HL-60/S4 treated with phorbol 12-myristate 13-acetate at 8.2 ng/mL for 4 days and 3 days (cell line): Measurements from ENCODE around the gene ITGAE.
"Not testable (repeated sequence)": the region's sequence is repeated elsewhere in the genome, so short reads cannot be mapped to it uniquely, and the experiment has no call there.

ENCODE experiments used
- in situ Hi-C: fragments of 300-500 bp; cut with MboI; formaldehyde crosslinking; loops from 2 replicates; pipeline ENCODE4 v1.15.0; 2022; ENCODE audit warnings: low sequenced_read_pairs

Gene ITGAE, protein sequence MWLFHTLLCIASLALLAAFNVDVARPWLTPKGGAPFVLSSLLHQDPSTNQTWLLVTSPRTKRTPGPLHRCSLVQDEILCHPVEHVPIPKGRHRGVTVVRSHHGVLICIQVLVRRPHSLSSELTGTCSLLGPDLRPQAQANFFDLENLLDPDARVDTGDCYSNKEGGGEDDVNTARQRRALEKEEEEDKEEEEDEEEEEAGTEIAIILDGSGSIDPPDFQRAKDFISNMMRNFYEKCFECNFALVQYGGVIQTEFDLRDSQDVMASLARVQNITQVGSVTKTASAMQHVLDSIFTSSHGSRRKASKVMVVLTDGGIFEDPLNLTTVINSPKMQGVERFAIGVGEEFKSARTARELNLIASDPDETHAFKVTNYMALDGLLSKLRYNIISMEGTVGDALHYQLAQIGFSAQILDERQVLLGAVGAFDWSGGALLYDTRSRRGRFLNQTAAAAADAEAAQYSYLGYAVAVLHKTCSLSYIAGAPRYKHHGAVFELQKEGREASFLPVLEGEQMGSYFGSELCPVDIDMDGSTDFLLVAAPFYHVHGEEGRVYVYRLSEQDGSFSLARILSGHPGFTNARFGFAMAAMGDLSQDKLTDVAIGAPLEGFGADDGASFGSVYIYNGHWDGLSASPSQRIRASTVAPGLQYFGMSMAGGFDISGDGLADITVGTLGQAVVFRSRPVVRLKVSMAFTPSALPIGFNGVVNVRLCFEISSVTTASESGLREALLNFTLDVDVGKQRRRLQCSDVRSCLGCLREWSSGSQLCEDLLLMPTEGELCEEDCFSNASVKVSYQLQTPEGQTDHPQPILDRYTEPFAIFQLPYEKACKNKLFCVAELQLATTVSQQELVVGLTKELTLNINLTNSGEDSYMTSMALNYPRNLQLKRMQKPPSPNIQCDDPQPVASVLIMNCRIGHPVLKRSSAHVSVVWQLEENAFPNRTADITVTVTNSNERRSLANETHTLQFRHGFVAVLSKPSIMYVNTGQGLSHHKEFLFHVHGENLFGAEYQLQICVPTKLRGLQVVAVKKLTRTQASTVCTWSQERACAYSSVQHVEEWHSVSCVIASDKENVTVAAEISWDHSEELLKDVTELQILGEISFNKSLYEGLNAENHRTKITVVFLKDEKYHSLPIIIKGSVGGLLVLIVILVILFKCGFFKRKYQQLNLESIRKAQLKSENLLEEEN

GRCh38 chr17:3800362-3801271 lies at the start of gene ITGAE:
TSS of gene ITGAE (minus strand) at chr17:3801188. CDS start at chr17:3801144, 44 bp downstream.
- in situ Hi-C loops, result no loop called here

DNA sequence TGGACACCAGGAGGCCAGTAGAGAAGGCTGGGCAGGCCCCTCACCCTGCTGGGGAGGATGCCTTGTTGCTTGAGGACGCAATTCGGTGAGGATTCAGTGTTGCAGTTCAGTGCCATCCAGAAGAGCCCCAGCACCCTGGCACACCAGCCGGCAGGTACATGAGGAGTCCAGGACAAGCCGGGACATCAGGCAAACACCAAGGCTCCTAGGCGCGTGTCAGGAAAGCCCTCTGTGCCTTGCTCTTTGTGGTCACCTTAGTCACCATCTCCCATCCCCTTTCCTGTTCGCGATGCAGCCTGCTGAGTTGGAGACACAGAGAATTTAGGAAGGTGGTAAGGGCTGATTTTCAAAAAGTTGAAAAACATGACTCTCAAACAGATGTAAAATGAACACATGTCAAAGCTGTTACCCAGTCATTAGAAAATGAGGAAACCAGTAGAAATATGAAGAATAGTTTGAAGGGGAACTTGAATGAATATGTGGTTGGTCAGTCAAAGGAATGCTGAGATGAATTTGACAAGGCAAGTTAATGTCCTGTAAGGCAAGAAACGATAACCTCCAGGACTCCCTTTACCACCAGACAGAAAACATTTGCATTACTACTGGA lies 47.3 kb upstream of the ITGAE start:
- in situ Hi-C loops, result no loop called here

GRCh38 chr17:3847165-3847670 lies 46.2 kb upstream of the ITGAE start:
- in situ Hi-C loops, result no loop called here

DNA sequence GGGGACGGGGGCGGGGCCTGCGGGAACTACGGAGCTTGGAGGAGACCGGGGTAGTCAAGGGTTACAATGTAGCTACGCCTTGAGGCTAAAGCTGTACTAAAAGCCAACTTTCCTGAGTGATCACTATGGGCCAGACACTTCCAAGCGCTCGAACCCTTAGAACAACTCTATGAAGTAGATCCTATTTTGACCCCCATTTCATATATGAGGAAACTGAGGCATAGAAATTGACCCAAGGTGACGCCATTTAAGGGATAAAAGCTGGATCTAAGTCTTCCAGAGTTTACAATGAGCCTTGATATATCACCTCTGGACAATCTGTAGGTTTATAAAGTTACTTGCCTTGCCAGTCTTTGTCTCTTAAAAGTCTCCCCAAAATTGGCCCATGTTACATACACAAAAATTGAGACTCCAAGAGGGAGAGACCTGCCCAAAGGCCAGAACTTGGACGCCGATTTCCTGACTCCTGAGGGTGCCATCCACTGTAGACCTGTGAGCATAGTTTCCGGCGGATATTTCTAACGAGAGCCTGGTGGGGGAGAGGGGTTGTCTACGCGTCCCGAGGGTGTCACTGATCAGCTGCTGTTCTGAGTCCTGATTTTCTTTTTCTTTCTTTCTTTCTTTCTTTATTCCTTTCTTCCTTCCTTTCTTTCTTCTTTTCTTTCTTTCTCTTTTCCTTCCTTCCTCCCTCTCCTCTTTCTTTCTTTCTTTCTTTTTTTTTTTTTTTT lies 45.6 kb upstream of the ITGAE start:
- in situ Hi-C loops, result no loop called here

GRCh38 chr17:3845621-3846436 lies 44.8 kb upstream of the ITGAE start, which contains the start of gene NCBP3:
TSS of gene NCBP3 (minus strand) at chr17:3846246. CDS start at chr17:3846223, 23 bp downstream.
- in situ Hi-C loops, result no loop called here

GRCh38 chr17:3845291-3845620 lies 44.3 kb upstream of the ITGAE start:
- in situ Hi-C loops, result no loop called here

DNA sequence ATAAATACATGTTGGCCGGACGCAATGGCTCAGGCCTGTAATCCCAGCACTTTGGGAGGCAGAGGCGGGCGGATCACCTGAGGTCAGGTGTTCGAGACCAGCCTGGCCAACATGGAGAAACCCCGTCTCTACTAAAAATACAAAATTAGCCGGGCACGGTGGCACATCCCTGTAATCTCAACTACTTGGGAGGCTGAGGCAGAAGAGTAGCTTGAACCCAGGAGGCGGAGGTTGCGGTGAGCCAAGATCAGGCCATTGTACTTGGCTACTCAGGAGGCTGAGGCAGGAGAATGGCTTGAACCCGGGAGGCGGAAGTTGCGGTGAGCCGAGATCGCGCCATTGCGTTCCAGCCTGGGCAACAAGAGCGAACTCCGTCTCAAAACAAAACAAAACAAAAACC lies 43.6 kb upstream of the ITGAE start:
- in situ Hi-C loops, result not testable (repeated sequence)

GRCh38 chr17:3843935-3844516 lies 43.0 kb upstream of the ITGAE start:
- in situ Hi-C loops, result no loop called here

DNA sequence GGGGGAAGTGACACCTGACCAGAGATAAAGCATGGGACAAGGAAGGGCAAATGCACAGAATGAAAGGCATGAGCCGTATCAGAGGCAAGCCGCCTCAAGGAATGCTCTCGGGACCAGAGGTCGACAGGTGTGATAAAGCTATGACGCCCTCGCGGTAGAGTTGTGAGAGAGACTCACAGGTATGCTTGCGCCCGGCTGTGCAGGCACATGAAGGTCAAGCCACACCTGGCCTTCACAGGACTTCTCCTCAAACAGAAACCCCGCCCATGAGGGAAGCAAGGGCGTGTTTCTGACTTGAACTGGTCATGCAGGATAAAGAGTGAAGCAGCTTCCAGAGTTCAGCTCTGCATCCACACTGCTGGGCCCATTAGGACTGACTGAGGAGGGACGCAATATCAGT lies 37.2 kb upstream of the ITGAE start:
- in situ Hi-C loops, result no loop called here

- in situ Hi-C loops, result no loop called here
These were observed 35.6 kb upstream of the ITGAE start for GRCh38 chr17:3836551-3836950.

- in situ Hi-C loops, result no loop called here
These were observed 34.6 kb upstream of the ITGAE start for GRCh38 chr17:3835410-3836229.

- in situ Hi-C loops, result no loop called here
These were observed 33.8 kb upstream of the ITGAE start for GRCh38 chr17:3834811-3835210.

- in situ Hi-C loops, result no loop called here
These were observed 27.9 kb upstream of the ITGAE start for GRCh38 chr17:3828852-3829232.

DNA sequence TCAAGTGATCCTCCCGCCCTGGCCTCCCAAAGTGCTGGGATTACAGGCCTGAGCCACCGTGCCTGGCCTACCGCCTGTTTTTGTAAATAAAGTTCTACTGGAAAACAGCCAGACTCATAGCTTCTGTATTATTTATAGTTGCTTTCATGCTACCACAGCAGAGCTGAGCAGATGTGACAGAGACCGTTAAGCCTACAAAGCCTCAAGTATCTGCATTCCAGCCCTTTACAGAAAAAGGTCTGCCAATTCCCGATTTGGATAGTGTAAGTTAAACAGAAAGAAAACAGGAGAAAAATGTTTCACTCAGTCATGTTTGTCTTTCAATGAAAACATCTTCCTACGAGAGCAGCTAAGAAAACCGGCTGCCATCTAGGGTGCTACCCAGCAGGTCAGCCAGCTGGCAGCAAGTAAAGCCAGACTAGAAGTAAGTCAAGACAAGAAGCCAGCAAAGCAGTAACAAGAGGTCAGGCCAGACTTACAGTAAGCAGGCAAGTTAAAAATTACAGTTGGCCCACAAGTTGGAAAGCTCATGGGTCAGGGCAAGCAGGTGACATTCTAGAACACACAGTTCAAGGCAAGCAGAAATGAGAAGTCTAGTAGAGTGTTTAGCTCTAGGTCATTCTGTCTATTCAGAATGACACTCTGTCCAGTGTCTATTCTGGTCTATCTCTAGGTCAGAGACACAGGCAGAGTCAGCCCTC lies 27.3 kb upstream of the ITGAE start:
- in situ Hi-C loops, result no loop called here

- in situ Hi-C loops, result no loop called here
These were observed 26.3 kb upstream of the ITGAE start for GRCh38 chr17:3827124-3827773.

GRCh38 chr17:3826191-3826590 lies 25.2 kb upstream of the ITGAE start:
- in situ Hi-C loops, result no loop called here
